ENCODE results near the gene SCNN1B.
"Not testable (repeated sequence)": the region's sequence is repeated elsewhere in the genome, so short reads cannot be mapped to it uniquely, and the experiment has no call there.

The SCNN1B gene

DNA sequence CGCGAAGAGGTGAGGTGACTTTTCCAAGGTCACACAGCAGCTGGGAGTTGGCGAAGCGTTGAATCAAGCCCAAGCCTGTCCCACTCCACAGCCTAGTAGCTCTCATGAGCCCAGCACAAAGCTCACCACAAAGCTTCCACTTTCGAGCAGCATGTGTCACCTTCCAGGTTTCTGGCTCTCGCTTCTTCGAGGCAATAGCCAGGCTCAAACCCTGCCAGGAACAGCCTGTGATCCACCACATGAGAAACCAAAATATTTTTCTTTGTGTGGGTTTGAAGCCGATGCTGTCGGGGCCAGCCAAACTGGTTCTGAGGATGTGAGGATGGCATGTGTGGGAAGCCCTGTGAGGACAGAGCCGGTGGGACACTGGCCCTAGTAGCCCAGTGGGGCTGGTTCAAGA is 82.8 kb downstream of the SCNN1B start:
- H3K4me3 ChIP-seq (ENCODE audit: control insufficient read depth, low read depth, low read length) = no peak overlapping the region
- DNase-seq (ENCODE audit: low read depth) = no peak
- TF ChIP-seq, protein P1, sequence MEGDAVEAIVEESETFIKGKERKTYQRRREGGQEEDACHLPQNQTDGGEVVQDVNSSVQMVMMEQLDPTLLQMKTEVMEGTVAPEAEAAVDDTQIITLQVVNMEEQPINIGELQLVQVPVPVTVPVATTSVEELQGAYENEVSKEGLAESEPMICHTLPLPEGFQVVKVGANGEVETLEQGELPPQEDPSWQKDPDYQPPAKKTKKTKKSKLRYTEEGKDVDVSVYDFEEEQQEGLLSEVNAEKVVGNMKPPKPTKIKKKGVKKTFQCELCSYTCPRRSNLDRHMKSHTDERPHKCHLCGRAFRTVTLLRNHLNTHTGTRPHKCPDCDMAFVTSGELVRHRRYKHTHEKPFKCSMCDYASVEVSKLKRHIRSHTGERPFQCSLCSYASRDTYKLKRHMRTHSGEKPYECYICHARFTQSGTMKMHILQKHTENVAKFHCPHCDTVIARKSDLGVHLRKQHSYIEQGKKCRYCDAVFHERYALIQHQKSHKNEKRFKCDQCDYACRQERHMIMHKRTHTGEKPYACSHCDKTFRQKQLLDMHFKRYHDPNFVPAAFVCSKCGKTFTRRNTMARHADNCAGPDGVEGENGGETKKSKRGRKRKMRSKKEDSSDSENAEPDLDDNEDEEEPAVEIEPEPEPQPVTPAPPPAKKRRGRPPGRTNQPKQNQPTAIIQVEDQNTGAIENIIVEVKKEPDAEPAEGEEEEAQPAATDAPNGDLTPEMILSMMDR (conservative IDR thresholded peaks at IDR 0.05; ENCODE audit: control insufficient read depth, insufficient read depth, low read depth, low read length) = no peak

DNA sequence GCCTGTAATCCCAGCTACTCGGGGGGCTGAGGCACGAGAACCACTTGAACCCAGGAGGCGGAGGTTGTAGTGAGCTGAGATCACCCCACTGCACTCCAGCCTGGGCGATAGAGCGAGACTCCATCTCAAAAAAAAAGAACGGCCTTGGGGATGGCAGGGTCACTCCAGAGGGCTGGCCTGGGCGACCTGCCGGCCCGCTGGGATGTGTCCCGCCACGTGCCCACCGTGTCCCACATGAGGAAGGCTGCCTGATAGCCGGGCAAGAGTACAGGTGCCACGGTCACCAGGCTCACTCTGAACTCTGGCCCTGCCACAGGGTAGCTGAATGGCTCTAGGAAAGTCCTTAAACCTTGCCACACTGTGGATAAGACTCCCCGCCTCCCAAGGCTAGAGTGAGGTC is 83.3 kb downstream of the SCNN1B start:
- DNase-seq (ENCODE audit: low read depth) = no peak
- TF ChIP-seq, protein P1 (conservative IDR thresholded peaks at IDR 0.05; ENCODE audit: control insufficient read depth, insufficient read depth, low read depth, low read length) = no peak
- H3K4me3 ChIP-seq (ENCODE audit: control insufficient read depth, low read depth, low read length) = no peak overlapping the region

GRCh38 chr16:23387666-23388065 is 85.6 kb downstream of the SCNN1B start:
- no peak overlapping the region for H3K4me3 ChIP-seq (ENCODE audit: control insufficient read depth, low read depth, low read length)
- TF ChIP-seq, protein P1 (conservative IDR thresholded peaks at IDR 0.05; ENCODE audit: control insufficient read depth, insufficient read depth, low read depth, low read length) = no peak
- no peak for DNase-seq (ENCODE audit: low read depth)

DNA sequence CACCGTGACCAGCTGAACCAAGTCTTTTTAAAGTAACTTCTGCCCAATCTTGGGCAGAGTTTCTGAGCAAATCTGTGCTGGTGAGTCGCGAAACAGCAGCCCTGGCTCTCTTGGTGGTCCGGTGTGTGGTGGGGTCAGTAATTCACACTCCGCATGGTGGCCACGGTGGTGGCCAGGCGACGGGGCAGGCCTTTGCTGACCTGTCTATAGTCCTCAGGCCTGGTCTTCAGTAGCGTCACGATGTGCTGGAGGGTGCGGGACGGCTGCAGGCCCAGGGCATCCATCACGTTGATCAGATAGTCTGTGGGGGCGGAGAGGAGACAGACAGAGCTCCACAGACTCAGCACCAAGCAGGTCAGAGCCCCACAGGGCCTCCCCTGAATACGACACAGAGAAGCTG is 86.7 kb downstream of the SCNN1B start:
- no peak for DNase-seq (ENCODE audit: low read depth)
- TF ChIP-seq, protein P1 (conservative IDR thresholded peaks at IDR 0.05; ENCODE audit: control insufficient read depth, insufficient read depth, low read depth, low read length) = no peak
- no peak overlapping the region for H3K4me3 ChIP-seq (ENCODE audit: control insufficient read depth, low read depth, low read length)

DNA sequence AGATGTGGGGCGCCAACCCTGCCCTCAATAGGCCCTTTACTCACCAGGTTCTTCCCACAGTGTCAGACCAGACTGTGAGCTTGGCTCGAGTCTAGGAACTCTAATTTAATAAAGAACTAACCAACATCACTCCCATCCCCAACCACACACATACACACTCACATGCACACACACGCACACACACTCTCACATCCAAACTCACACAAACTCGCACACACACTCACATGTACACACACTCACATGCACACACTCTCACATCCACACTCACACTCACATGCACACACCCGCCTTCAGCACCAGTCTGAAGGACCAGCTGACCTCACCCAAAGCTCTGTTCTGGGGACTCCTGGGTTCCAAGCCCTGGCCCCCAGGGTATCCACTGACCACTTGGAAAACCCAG is 87.1 kb downstream of the SCNN1B start:
- DNase-seq (ENCODE audit: low read depth) = no peak
- no peak overlapping the region for H3K4me3 ChIP-seq (ENCODE audit: control insufficient read depth, low read depth, low read length)
- TF ChIP-seq, protein P1 (conservative IDR thresholded peaks at IDR 0.05; ENCODE audit: control insufficient read depth, insufficient read depth, low read depth, low read length) = no peak

GRCh38 chr16:23389936-23390335 is 87.8 kb downstream of the SCNN1B start:
- DNase-seq (ENCODE audit: low read depth); H3K4me3 ChIP-seq (ENCODE audit: control insufficient read depth, low read depth, low read length): not testable (repeated sequence)

DNA sequence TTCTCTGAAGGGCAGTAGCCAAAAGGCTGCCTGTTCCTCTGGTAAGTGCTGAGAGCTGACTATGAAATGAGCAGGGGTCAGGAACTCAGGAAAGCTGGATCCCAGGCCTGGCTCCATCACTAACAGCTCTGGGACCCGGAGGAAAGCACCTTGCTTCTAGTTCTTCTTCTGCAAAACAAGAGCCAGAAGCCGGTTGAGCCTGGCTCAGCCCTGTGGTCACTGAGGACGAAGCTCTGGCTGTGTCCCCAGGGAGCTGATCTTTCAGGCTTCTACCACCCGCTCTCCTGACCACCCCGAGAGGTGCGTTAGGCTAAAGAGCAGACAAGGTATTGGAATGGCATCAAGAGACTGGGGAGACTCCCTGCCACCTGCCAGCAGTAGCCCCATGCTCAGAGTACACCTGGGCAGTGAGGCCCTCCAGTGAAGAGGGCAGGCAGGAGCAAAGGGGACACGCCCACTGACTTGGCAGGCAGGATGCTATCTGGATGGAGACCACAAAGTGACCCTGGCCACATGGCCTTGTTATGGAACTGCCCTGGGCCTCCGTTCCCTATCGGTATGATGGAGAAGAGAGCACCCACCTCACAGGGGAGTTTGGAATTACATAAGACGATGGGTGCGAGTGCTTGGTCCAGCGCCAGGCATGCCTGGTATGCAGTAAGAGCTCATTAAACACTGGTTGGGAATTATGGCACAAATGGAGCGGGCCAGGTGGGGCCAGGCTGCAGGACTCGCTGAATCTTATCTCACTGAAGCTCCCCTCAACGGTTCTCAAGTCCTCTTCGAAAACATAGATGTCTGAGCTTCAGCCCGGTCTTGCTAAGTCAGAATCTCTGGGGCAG is 89.5 kb downstream of the SCNN1B start:
- TF ChIP-seq, protein P1 (conservative IDR thresholded peaks at IDR 0.05; ENCODE audit: control insufficient read depth, insufficient read depth, low read depth, low read length) = no peak
- H3K4me3 ChIP-seq (ENCODE audit: control insufficient read depth, low read depth, low read length) = no peak overlapping the region
- DNase-seq (ENCODE audit: low read depth) = no peak

All from fibroblast of mammary gland (primary cell).